WERI-Rb-1 (cell line): ENCODE results near the gene CIZ1.
A peak's percentile ranks its signal among the peaks of the same experiment; 100 is the strongest.

Experiments used
- DNase-seq: peaks from one replicate; pipeline ENCODE4 v3.0.0-alpha.2; 2020
- H3K27ac ChIP-seq: fragments of 250-450 bp; sonication (Bioruptor Pico); 2 replicates; pipeline ENCODE4 v1.5.1; 2020; ENCODE audit warnings: mild to moderate bottlenecking, moderate library complexity
- H3K27me3 ChIP-seq: fragments of 250-450 bp; sonication (Bioruptor Pico); 2 replicates; pipeline ENCODE4 v1.5.1; 2021; ENCODE audit warnings: mild to moderate bottlenecking, low read depth, moderate library complexity; ENCODE audit not compliant: insufficient read depth, severe bottlenecking
- H3K36me3 ChIP-seq: fragments of 250-450 bp; sonication (Bioruptor Pico); 2 replicates; pipeline ENCODE4 v1.5.1; 2020; ENCODE audit warnings: mild to moderate bottlenecking, moderate library complexity
- H3K4me3 ChIP-seq: 2 replicates; pipeline ENCODE4 v1.5.1; 2011; ENCODE audit warnings: low read depth, mild to moderate bottlenecking, control low read depth, low read length
- H3K9me3 ChIP-seq: fragments of 250-450 bp; sonication (Bioruptor Pico); 2 replicates; pipeline ENCODE4 v1.5.1; 2021; ENCODE audit warnings: mild to moderate bottlenecking, moderate library complexity; ENCODE audit not compliant: severe bottlenecking
- TF ChIP-seq, protein P1 (sequence below): IDR thresholded peaks from 2 replicates; pipeline ENCODE4 v1.5.1; 2011; ENCODE audit warnings: low read depth, mild to moderate bottlenecking, control low read depth, inconsistent platforms, low read length

The CIZ1 gene

DNA sequence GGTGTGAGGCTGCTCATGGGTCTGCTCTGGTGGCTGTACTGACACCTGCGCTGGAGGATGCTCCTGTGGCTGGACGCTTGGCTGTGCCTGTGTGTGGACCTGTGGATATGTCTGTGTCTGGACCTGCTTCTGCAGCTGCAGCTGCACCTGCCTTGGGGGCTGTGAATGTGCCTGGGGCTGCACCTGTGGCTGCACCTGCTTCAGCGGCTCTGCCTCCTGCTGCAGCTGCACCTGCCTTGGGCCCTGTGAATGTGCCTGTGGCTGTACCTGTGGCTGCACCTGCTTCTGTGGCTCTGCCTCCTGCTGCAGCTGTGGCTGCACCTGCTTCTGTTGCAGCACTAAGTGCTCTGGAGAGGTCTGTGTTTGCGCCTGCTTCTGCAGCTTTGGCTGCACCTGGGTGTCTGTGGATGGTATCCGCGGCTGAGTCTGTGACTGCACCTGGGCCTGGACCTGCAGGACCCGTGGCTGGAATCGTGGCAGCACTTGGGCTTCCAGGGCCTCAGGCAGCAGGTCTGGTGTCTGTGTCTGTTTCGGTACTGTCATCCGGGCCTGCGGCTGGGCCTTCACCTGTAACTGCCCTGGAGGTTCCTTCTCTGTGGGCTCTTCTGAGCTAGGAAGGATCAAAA is 12.5 kb downstream of the CIZ1 start:
- Histone ChIP-seq H3K36me3 (peaks cover 93% of the 10 kb centered on the region), H3K4me3 (no peak overlapping the region), H3K27ac (no peak overlapping the region), H3K9me3 (peaks cover 5% of the 10 kb centered on the region), H3K27me3 (no peaks in the 10 kb centered on the region)
- TF ChIP-seq, protein P1, sequence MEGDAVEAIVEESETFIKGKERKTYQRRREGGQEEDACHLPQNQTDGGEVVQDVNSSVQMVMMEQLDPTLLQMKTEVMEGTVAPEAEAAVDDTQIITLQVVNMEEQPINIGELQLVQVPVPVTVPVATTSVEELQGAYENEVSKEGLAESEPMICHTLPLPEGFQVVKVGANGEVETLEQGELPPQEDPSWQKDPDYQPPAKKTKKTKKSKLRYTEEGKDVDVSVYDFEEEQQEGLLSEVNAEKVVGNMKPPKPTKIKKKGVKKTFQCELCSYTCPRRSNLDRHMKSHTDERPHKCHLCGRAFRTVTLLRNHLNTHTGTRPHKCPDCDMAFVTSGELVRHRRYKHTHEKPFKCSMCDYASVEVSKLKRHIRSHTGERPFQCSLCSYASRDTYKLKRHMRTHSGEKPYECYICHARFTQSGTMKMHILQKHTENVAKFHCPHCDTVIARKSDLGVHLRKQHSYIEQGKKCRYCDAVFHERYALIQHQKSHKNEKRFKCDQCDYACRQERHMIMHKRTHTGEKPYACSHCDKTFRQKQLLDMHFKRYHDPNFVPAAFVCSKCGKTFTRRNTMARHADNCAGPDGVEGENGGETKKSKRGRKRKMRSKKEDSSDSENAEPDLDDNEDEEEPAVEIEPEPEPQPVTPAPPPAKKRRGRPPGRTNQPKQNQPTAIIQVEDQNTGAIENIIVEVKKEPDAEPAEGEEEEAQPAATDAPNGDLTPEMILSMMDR: no peak
- no peak for DNase-seq

DNA sequence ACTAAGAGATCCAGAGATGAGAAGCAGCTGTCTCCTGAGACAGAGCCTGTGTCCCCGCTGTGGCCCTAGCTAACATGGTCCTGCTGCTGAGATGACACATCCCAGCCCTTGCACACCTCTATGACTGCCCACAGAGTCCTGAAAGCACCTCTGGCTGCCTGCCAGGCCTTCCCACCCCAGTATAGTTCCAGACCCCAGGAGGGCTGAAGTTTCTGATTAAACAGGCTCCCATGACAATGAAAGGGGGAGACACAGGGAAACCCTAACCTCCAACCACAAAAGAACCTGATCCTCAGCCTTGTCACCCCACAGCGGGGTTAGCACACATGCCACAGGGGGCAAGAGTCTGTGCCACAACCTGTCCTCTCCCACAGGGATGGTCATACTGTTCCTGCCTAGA is 15.6 kb downstream of the CIZ1 start:
- H3K9me3 ChIP-seq: peaks cover 5% of the 10 kb centered on the region
- H3K27ac ChIP-seq: no peak overlapping the region
- DNase-seq: no peak
- H3K27me3 ChIP-seq: no peaks in the 10 kb centered on the region
- TF ChIP-seq, protein P1: no peak
- H3K36me3 ChIP-seq: peaks cover 87% of the 10 kb centered on the region
- H3K4me3 ChIP-seq: no peak overlapping the region

DNA sequence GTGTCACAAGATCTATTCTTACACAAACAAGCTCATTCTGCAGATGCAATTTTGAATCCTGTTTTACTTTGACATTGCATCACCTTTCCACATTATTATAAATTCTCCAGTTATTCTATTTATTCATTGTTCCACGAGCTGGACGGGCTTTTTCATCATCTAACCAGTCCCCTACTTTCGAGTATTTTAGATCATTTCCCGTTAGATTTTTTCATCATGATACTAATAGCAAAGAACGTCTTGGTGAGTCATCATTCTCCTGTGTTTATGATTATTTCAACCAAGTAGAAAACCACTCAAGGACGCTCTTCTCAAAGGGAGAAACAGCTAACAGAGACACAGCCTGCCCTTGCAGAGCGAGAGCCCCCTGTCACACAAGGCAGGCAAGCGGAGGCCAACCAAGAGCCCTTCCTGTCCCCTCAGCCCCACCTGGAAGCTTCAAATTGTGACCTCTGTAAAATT is 16.2 kb downstream of the CIZ1 start:
- Histone ChIP-seq H3K27ac (no peak overlapping the region), H3K36me3 (peaks cover 82% of the 10 kb centered on the region), H3K9me3 (peaks cover 5% of the 10 kb centered on the region), H3K27me3 (no peaks in the 10 kb centered on the region), H3K4me3 (no peak overlapping the region)
- TF ChIP-seq, protein P1: no peak
- DNase-seq: no peak

DNA sequence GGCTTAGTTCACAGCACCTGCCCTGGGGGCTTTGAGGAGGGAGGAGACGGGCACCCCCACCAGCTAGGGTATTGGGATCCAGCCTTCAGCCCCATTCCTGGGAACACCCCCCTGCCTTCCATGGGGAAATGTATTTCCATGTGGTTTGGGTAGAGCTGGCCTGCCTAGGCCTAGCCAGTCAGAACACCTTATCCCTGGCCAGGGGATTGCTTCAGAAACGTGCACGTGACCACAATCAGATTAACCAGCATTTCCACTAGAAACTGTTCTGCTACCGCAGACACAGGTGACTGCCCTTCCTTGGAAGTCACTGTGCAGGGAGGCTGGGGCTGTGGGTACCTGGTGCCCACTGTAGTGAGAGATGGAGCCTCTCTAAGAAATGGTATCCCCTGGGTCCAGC is 17.3 kb downstream of the CIZ1 start:
- Histone ChIP-seq H3K27me3 (no peaks in the 10 kb centered on the region), H3K27ac (peak overlapping the region; percentile 14), H3K4me3 (no peak overlapping the region), H3K9me3 (peaks cover 2% of the 10 kb centered on the region), H3K36me3 (peaks cover 78% of the 10 kb centered on the region)
- DNase-seq: peak; percentile 54
- TF ChIP-seq, protein P1: no peak

DNA sequence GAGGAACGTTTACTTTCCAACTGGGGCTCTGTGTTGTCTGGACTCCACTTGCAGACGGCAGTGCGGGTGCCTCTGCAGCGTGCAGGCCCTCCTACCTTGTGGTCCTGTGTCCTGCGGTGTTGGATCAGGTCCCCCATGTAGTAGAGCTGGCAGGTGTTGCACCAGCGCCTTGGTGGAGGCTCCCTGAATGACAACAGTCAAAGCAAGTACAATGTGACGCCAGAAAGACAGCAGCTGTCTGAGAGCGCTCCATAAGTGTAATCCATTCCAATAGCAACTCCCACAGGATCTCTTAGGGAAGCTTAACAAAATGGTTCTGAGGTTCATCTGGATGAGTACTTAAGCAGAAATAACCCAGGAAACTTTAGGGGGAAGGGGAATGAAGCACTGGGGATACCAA is 21.4 kb downstream of the CIZ1 start:
- H3K27me3 ChIP-seq: no peaks in the 10 kb centered on the region
- H3K9me3 ChIP-seq: no peaks in the 10 kb centered on the region
- peak overlapping the region; percentile 63 for H3K27ac ChIP-seq
- peak; percentile 88 for DNase-seq
- H3K36me3 ChIP-seq: peaks cover 78% of the 10 kb centered on the region
- no peak overlapping the region for H3K4me3 ChIP-seq
- TF ChIP-seq, protein P1: peak; percentile 35

DNA sequence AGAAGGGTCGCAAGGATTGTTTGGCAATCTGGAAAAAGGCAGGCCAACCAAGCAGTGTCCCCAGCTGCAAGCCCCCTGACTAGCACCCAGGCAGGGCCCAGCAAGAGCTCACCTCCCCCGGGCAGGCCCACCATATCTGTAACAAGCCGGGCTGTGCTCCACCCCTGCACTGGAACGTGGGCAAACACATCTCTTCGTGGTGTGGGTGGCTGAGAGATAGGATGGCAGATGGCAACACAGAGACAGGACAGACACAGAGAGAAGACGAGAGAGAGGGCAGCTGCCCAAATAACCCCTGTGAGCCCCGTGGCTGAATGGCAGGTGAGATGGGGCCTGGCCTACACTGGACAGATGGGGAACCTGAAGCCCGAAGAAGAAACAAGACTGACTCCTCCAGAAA is 21.9 kb downstream of the CIZ1 start:
- DNase-seq: no peak
- Histone ChIP-seq H3K4me3 (no peak overlapping the region), H3K36me3 (peaks cover 78% of the 10 kb centered on the region), H3K27me3 (no peaks in the 10 kb centered on the region), H3K9me3 (no peaks in the 10 kb centered on the region), H3K27ac (peak overlapping the region; percentile 63)
- TF ChIP-seq, protein P1: no peak
